GM23248 (cell line): Measurements from ENCODE around the gene TEAD1. TPM values are rescaled to one million over a fixed set of nuclear protein-coding genes. Genes with fewer than 3 reads are reported as not detected.

Source experiments
- DNase-seq: peaks from one replicate; pipeline ENCODE4 v3.0.0-alpha.2; 2015
- H2AFZ ChIP-seq: fragments of 200-600 bp; sonication (generic); 2 replicates; pipeline ENCODE4 v1.6.1; 2016; ENCODE audit warnings: antibody characterized with exemption
- H3F3A ChIP-seq: fragments of 200-600 bp; sonication (generic); 2 replicates; pipeline ENCODE4 v1.6.1; 2016; ENCODE audit warnings: mild to moderate bottlenecking, antibody characterized with exemption, mixed run types; ENCODE audit not compliant: insufficient read depth
- H3K27ac ChIP-seq: fragments of 200-600 bp; sonication (generic); 2 replicates; pipeline ENCODE4 v1.5.1; 2016; ENCODE audit warnings: mild to moderate bottlenecking
- H3K27me3 ChIP-seq: fragments of 200-600 bp; sonication (generic); replicated peaks from 2 replicates; pipeline ENCODE4 v1.6.1; 2016; ENCODE audit warnings: mild to moderate bottlenecking; ENCODE audit not compliant: insufficient read depth
- H3K36me3 ChIP-seq: fragments of 200-600 bp; sonication (generic); 2 replicates; pipeline ENCODE4 v1.6.1; 2016; ENCODE audit warnings: low read depth, mild to moderate bottlenecking
- H3K4me1 ChIP-seq: fragments of 200-600 bp; sonication (generic); 2 replicates; pipeline ENCODE4 v1.6.1; 2016; ENCODE audit warnings: mild to moderate bottlenecking; ENCODE audit not compliant: insufficient read depth
- H3K4me2 ChIP-seq: fragments of 200-600 bp; sonication (generic); one replicate; pipeline ENCODE4 v1.6.1; 2016; ENCODE audit warnings: mild to moderate bottlenecking; ENCODE audit not compliant: unreplicated experiment
- H3K4me3 ChIP-seq: fragments of 200-600 bp; sonication (generic); 2 replicates; pipeline ENCODE4 v1.5.1; 2016; ENCODE audit warnings: mild to moderate bottlenecking
- H3K79me2 ChIP-seq: fragments of 200-600 bp; sonication (generic); 2 replicates; pipeline ENCODE4 v1.6.1; 2016; ENCODE audit warnings: mild to moderate bottlenecking; ENCODE audit not compliant: insufficient read depth
- H3K9ac ChIP-seq: fragments of 200-600 bp; sonication (generic); 2 replicates; pipeline ENCODE4 v1.6.1; 2016; ENCODE audit warnings: mild to moderate bottlenecking
- H3K9me2 ChIP-seq: fragments of 200-600 bp; sonication (generic); 2 replicates; pipeline ENCODE4 v1.6.1; 2016; ENCODE audit warnings: mixed run types, mild to moderate bottlenecking, moderate library complexity; ENCODE audit not compliant: insufficient read depth
- H3K9me3 ChIP-seq: fragments of 200-600 bp; sonication (generic); one replicate; pipeline ENCODE4 v1.6.1; 2017; ENCODE audit warnings: low read depth
- H4K20me1 ChIP-seq: fragments of 200-600 bp; sonication (generic); 2 replicates; pipeline ENCODE4 v1.6.0; 2016; ENCODE audit not compliant: insufficient read depth
- EZH2 ChIP-seq: fragments of 200-600 bp; sonication (generic); IDR thresholded peaks from 2 replicates; pipeline ENCODE4 v1.6.1; 2018; ENCODE audit warnings: antibody characterized with exemption, mild to moderate bottlenecking; ENCODE audit not compliant: insufficient read depth, poor library complexity, severe bottlenecking
- EZH2phosphoT487 ChIP-seq: fragments of 200-600 bp; sonication (generic); IDR thresholded peaks from 2 replicates; pipeline ENCODE4 v1.6.1; 2018; ENCODE audit warnings: antibody characterized with exemption, moderate library complexity, mild to moderate bottlenecking, low read depth; ENCODE audit not compliant: insufficient read depth
- WGBS, 2 experiments: methylation state at CpG; one replicate each; pipeline ENCODE4 v1.1.6; 2015 to 2017; ENCODE audit warnings: low lambda C conversion rate in 2 of 2, low coverage in 1 of 2; ENCODE audit errors: missing lambda C conversion rate in 2 of 2; 5-methylcytosine and 5-hydroxymethylcytosine counted together
- in situ Hi-C: fragments of 300-500 bp; cut with MboI; formaldehyde crosslinking; loops from 2 replicates; pipeline ENCODE4 v1.15.0; 2020
- polyA plus RNA-seq: library from polyadenylated mRNA; unstranded; fragments of >200 nt; fragmentation: Nextera tagmentation; extraction: Ambion mirVana; gene quantifications from 2 replicates; pipeline ENCODE4 v1.2.1, GENCODE V29; 2016
- total RNA-seq: library from RNA; depleted of rRNA; stranded (reverse); fragments of >200 nt; shearing (Covaris generic); gene quantifications from 2 replicates; pipeline ENCODE4 v1.2.3, GENCODE V29; 2014

Gene TEAD1
- total and polyA plus RNA-seq, 2 experiments from 2014 or later, result 52.3 to 144 TPM

DNA sequence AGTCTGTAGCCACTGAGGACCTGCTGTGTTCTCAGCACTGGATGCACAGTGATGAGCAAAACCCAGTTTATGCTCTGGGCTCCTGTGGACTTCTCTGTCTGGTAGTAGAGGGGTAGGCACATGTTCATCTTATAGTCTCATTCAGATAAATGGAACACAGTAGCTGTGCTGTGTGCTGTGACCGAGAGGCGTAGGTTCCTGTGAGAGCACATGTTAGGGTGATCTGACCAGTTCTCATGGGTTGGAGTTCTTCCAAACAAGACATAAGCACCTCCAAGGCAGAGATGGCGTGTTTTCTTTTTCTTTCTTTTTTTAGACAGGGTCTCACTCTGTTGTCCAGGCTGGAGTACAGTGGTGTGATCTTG, 180.1 kb downstream of the TEAD1 start:
- Histone ChIP-seq H2AFZ (no peak overlapping the region), H3K9ac (no peak overlapping the region), H3K27ac (no peak overlapping the region), H3K4me3 (no peak overlapping the region), H3F3A (no peaks in the 10 kb centered on the region; the same call in 1 of the 2 replicates), H3K36me3 (peaks cover 3% of the 10 kb centered on the region; the same call in 1 of the 2 replicates), H3K79me2 (peaks cover 100% of the 10 kb centered on the region), H3K4me2 (no peak overlapping the region), H3K9me3 (no peaks in the 10 kb centered on the region), H4K20me1 (peaks cover 44% of the 10 kb centered on the region), H3K9me2 (no peaks in the 10 kb centered on the region), H3K27me3 (no peaks in the 10 kb centered on the region), H3K4me1 (peaks cover 6% of the 10 kb centered on the region; the same call in 1 of the 2 replicates)
- 96 to 97% methylated on average over 3 of the region's 3 CpGs for WGBS, 2 experiments
- DNase-seq, result no peak
- no peak for TF ChIP-seq EZH2
- no peak for TF ChIP-seq EZH2phosphoT487
- in situ Hi-C loops, result no loop called here

GRCh38 chr11:12854829-12855228, 180.6 kb downstream of the TEAD1 start:
- in situ Hi-C loops, result no loop called here
- peaks cover 100% of the 10 kb centered on the region for H3K79me2 ChIP-seq
- no peak overlapping the region for H3K4me3 ChIP-seq

DNA sequence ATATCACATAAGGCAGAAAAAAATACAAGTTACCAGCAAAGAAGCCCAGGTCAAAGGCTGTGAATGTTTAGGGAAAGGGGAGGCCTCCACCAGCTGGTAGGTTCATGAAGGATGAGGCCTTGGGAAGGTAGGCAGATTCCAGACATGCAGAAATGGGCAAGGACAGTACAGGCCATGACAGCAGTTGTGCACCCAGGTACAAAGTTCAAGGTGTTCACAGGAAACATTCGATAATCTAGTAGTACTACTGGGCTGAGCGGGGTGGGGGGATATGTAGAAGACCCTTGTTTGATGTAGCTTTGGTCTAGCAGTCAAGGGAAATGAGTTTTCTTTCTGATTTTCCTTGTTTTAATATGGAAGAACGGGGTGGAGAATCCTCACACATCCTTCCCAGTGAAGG, 182.1 kb downstream of the TEAD1 start:
- H3F3A ChIP-seq, result no peaks in the 10 kb centered on the region
- DNase-seq, result no peak
- no peaks in the 10 kb centered on the region for H3K9me3 ChIP-seq
- no peak for TF ChIP-seq EZH2phosphoT487
- no peak for TF ChIP-seq EZH2
- H3K4me1 ChIP-seq, result peaks cover 6% of the 10 kb centered on the region; the same call in 1 of the 2 replicates
- no peak overlapping the region for H2AFZ ChIP-seq
- peaks cover 100% of the 10 kb centered on the region for H3K79me2 ChIP-seq
- no peaks in the 10 kb centered on the region for H3K27me3 ChIP-seq
- no peak overlapping the region for H3K4me2 ChIP-seq
- no peaks in the 10 kb centered on the region for H3K9me2 ChIP-seq
- H3K4me3 ChIP-seq, result no peak overlapping the region
- H3K9ac ChIP-seq, result no peak overlapping the region
- peaks cover 42% of the 10 kb centered on the region for H4K20me1 ChIP-seq
- in situ Hi-C loops, result no loop called here
- 99 to 100% methylated on average over 3 of the region's 3 CpGs for WGBS, 2 experiments
- no peaks in the 10 kb centered on the region for H3K36me3 ChIP-seq
- H3K27ac ChIP-seq, result no peak overlapping the region

More at GRCh38 chr11:12854829-12855228, 180.6 kb downstream of the TEAD1 start:
- Histone ChIP-seq H3K9me2 (no peaks in the 10 kb centered on the region), H3K36me3 (peaks cover 3% of the 10 kb centered on the region; the same call in 1 of the 2 replicates), H2AFZ (no peak overlapping the region), H3K9ac (no peak overlapping the region), H3K4me1 (peaks cover 6% of the 10 kb centered on the region; the same call in 1 of the 2 replicates), H3F3A (no peaks in the 10 kb centered on the region; the same call in 1 of the 2 replicates), H3K4me2 (no peak overlapping the region), H3K27ac (no peak overlapping the region), H3K9me3 (no peaks in the 10 kb centered on the region), H3K27me3 (no peaks in the 10 kb centered on the region), H4K20me1 (peaks cover 44% of the 10 kb centered on the region)
- no peak for DNase-seq
- 82 to 83% methylated on average over 3 of the region's 3 CpGs for WGBS, 2 experiments
- TF ChIP-seq EZH2phosphoT487, result no peak
- TF ChIP-seq EZH2, result no peak

- Histone ChIP-seq H3K4me3 (no peak overlapping the region), H3K9ac (no peak overlapping the region), H3F3A (no peaks in the 10 kb centered on the region; the same call in none of the 2 replicates), H2AFZ (no peak overlapping the region), H4K20me1 (peaks cover 43% of the 10 kb centered on the region), H3K79me2 (peaks cover 100% of the 10 kb centered on the region), H3K4me2 (no peak overlapping the region), H3K36me3 (peaks cover 5% of the 10 kb centered on the region; the same call in 1 of the 2 replicates), H3K27ac (no peak overlapping the region), H3K9me2 (no peaks in the 10 kb centered on the region), H3K4me1 (peaks cover 2% of the 10 kb centered on the region), H3K9me3 (no peaks in the 10 kb centered on the region), H3K27me3 (no peaks in the 10 kb centered on the region)
- TF ChIP-seq EZH2, result no peak
- TF ChIP-seq EZH2phosphoT487, result no peak
- DNase-seq, result no peak
- WGBS, 2 experiments, result 95 to 96% methylated on average over 5 of the region's 5 CpGs
- in situ Hi-C loops, result no loop called here
Measured at GRCh38 chr11:12857572-12857971, 183.4 kb downstream of the TEAD1 start.
